ENCODE measurements around the gene ECHDC3. TPM values are rescaled to one million over a fixed set of nuclear protein-coding genes. Genes with fewer than 3 reads are reported as not detected.

The ECHDC3 gene
- total RNA-seq, 1 experiment from 2014 or later, result 8.9 TPM

DNA sequence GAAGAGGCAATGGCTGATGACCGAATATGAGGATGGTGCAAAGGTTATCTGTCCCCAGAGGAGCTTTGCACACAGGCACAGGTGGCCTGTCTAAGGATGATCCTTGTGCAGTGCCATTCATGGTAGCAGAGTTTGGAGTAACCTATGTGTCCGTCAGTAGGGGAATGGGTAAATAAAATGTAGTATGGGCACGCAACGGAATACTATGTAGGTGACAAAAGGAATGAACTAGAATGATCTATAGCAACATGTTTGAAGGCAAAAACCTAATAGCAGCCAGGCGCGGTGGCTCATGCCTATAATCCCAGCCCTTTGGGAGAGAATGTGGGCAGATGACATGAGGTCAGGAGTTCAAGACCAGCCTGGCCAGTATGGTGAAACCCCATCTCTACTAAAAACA lies 41.6 kb upstream of the ECHDC3 start:
- Histone ChIP-seq H3K9me3 (ENCODE audit: low read depth, low read length, poor library complexity, severe bottlenecking) (no peaks in the 10 kb centered on the region), H3K27me3 (replicated peaks; ENCODE audit: insufficient read depth, low read depth, low read length, poor library complexity) (no peaks in the 10 kb centered on the region), H3K4me1 (ENCODE audit: insufficient read depth, low read length, poor library complexity, severe bottlenecking) (peaks cover 5% of the 10 kb centered on the region), H3K36me3 (ENCODE audit: insufficient read depth, low read length, poor library complexity, severe bottlenecking) (no peaks in the 10 kb centered on the region), H3K27ac (ENCODE audit: low read depth, low read length, poor library complexity, severe bottlenecking) (no peak overlapping the region), H3K4me3 (ENCODE audit: low read depth, low read length, poor library complexity, severe bottlenecking) (no peak overlapping the region)
- BruUV-seq (replicated peaks), result no TSS peak
- intact Hi-C loops (cut with micrococcal nuclease; ENCODE audit: unreplicated experiment), result no loop called here
- TF ChIP-seq CTCF (conservative IDR thresholded peaks at IDR 0.05; ENCODE audit: low read depth, low read length), result no peak
- TF ChIP-seq EZH2 (IDR thresholded peaks at IDR 0.05; ENCODE audit: borderline replicate concordance, low read depth, low read length, poor library complexity, severe bottlenecking), result no peak
- CTCF ChIA-PET, result no interaction called here
- no peak for DNase-seq (ENCODE audit: low spot score)
- POLR2A ChIA-PET (ENCODE audit: low non-redundant PET), result no interaction called here

DNA sequence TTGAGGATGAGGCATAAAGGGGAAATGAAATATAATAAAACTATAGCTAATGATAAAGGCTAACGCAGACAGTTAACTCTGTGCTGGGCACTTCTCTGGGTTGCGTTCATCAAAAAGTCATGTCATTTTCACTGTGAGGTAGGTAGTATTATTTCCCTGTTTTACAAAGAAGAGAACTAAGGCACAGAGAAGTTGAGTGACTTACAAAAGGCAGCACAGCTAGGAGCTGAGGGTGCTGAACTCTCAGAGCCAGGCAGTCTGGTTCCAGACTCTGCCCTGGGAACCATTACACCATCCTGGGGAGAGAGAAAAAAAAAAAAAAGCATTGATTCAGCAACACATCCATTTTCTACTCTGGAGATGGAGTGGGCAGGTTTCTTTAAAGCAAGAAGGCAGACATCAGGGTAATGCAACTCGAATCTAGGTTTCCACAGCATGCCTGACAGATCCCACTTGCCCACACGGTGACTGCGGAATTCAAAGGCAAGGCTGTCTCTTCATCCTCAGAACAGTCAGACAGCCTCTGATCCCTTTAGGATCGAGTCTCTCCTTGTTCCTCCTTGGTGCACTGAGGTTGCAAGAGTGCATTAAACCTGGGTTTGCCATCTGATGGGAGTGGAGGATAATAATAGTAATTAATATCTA lies 40.6 kb upstream of the ECHDC3 start:
- no peaks in the 10 kb centered on the region for H3K4me1 ChIP-seq (ENCODE audit: insufficient read depth, low read length, poor library complexity, severe bottlenecking)
- BruUV-seq (replicated peaks), result no TSS peak
- no peaks in the 10 kb centered on the region for H3K36me3 ChIP-seq (ENCODE audit: insufficient read depth, low read length, poor library complexity, severe bottlenecking)
- no peaks in the 10 kb centered on the region for H3K27me3 ChIP-seq (replicated peaks; ENCODE audit: insufficient read depth, low read depth, low read length, poor library complexity)
- CTCF ChIA-PET, result interaction anchor here (1.1 kb wide), 1 partner anchor 23 kb away, joined by 3 read pairs; no protein-coding TSS in a partner anchor
- intact Hi-C loops (cut with micrococcal nuclease; ENCODE audit: unreplicated experiment), result no loop called here
- H3K27ac ChIP-seq (ENCODE audit: low read depth, low read length, poor library complexity, severe bottlenecking), result no peak overlapping the region
- H3K4me3 ChIP-seq (ENCODE audit: low read depth, low read length, poor library complexity, severe bottlenecking), result no peak overlapping the region
- no peak for TF ChIP-seq EZH2 (IDR thresholded peaks at IDR 0.05; ENCODE audit: borderline replicate concordance, low read depth, low read length, poor library complexity, severe bottlenecking)
- TF ChIP-seq CTCF (conservative IDR thresholded peaks at IDR 0.05; ENCODE audit: low read depth, low read length), result no peak
- POLR2A ChIA-PET (ENCODE audit: low non-redundant PET), result no interaction called here
- no peak for DNase-seq (ENCODE audit: low spot score)
- H3K9me3 ChIP-seq (ENCODE audit: low read depth, low read length, poor library complexity, severe bottlenecking), result no peaks in the 10 kb centered on the region

DNA sequence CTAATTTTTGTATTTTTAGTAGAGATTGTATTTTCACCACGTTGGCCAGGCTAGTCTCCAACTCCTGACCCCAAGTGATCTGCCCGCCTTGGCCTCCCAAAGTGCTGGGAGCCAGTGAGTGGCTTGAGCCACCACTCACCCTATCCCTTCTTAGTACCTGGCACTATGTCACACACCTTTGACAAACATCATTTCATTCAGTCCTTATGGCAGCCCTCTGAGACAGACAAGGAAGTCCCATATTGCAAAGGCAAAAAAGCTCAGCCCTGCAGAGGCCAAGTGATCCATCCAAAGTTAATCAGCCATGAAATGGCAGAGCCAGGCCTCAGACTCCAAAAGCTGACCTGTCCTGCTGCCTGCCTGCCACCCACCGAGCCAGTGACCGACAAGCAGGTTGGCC lies 39.9 kb upstream of the ECHDC3 start:
- BruUV-seq (replicated peaks), result no TSS peak
- intact Hi-C loops (cut with micrococcal nuclease; ENCODE audit: unreplicated experiment), result no loop called here
- no peaks in the 10 kb centered on the region for H3K27me3 ChIP-seq (replicated peaks; ENCODE audit: insufficient read depth, low read depth, low read length, poor library complexity)
- no peaks in the 10 kb centered on the region for H3K36me3 ChIP-seq (ENCODE audit: insufficient read depth, low read length, poor library complexity, severe bottlenecking)
- no peak for TF ChIP-seq EZH2 (IDR thresholded peaks at IDR 0.05; ENCODE audit: borderline replicate concordance, low read depth, low read length, poor library complexity, severe bottlenecking)
- H3K4me3 ChIP-seq (ENCODE audit: low read depth, low read length, poor library complexity, severe bottlenecking), result no peak overlapping the region
- no peak for DNase-seq (ENCODE audit: low spot score)
- POLR2A ChIA-PET (ENCODE audit: low non-redundant PET), result interaction anchor here (0.6 kb wide), 1 partner anchor 33 kb away, joined by 4 read pairs; no protein-coding TSS in a partner anchor
- H3K4me1 ChIP-seq (ENCODE audit: insufficient read depth, low read length, poor library complexity, severe bottlenecking), result no peaks in the 10 kb centered on the region
- no peak overlapping the region for H3K27ac ChIP-seq (ENCODE audit: low read depth, low read length, poor library complexity, severe bottlenecking)
- CTCF ChIA-PET, result interaction anchor here (1.1 kb wide), 1 partner anchor 23 kb away, joined by 3 read pairs; no protein-coding TSS in a partner anchor
- H3K9me3 ChIP-seq (ENCODE audit: low read depth, low read length, poor library complexity, severe bottlenecking), result no peaks in the 10 kb centered on the region

GRCh38 chr10:11704092-11704491 lies 38.1 kb upstream of the ECHDC3 start:
- no TSS peak for BruUV-seq (replicated peaks)
- TF ChIP-seq EZH2 (IDR thresholded peaks at IDR 0.05; ENCODE audit: borderline replicate concordance, low read depth, low read length, poor library complexity, severe bottlenecking) (no peak), CTCF (conservative IDR thresholded peaks at IDR 0.05; ENCODE audit: low read depth, low read length) (no peak)
- no peaks in the 10 kb centered on the region for H3K36me3 ChIP-seq (ENCODE audit: insufficient read depth, low read length, poor library complexity, severe bottlenecking)
- no peak for DNase-seq (ENCODE audit: low spot score)
- CTCF ChIA-PET, result no interaction called here
- no peaks in the 10 kb centered on the region for H3K27me3 ChIP-seq (replicated peaks; ENCODE audit: insufficient read depth, low read depth, low read length, poor library complexity)
- no peaks in the 10 kb centered on the region for H3K4me1 ChIP-seq (ENCODE audit: insufficient read depth, low read length, poor library complexity, severe bottlenecking)
- H3K4me3 ChIP-seq (ENCODE audit: low read depth, low read length, poor library complexity, severe bottlenecking), result no peak overlapping the region
- H3K9me3 ChIP-seq (ENCODE audit: low read depth, low read length, poor library complexity, severe bottlenecking), result no peaks in the 10 kb centered on the region
- no peak overlapping the region for H3K27ac ChIP-seq (ENCODE audit: low read depth, low read length, poor library complexity, severe bottlenecking)
- POLR2A ChIA-PET (ENCODE audit: low non-redundant PET), result no interaction called here
- intact Hi-C loops (cut with micrococcal nuclease; ENCODE audit: unreplicated experiment), result no loop called here
